Testis (tissue), 3 donors: ENCODE results near the gene CRIP1. TPM values are rescaled to one million over a fixed set of nuclear protein-coding genes. Genes with fewer than 3 reads are reported as not detected.

Experiments
- DNase-seq: peaks from one replicate; pipeline ENCODE4 v3.0.0-alpha.2; 2019
- H3K27ac ChIP-seq, 2 donors: fragments of 200-600 bp; sonication (generic); one replicate each; pipeline ENCODE4 v1.5.1; 2019
- H3K27me3 ChIP-seq: fragments of 200-600 bp; sonication (generic); one replicate; pipeline ENCODE4 v1.5.1; 2019
- H3K36me3 ChIP-seq: fragments of 200-600 bp; sonication (generic); one replicate; pipeline ENCODE4 v1.5.1; 2017; ENCODE audit warnings: low read depth; ENCODE audit errors: missing control alignments
- H3K4me1 ChIP-seq: fragments of 200-600 bp; sonication (generic); one replicate; pipeline ENCODE4 v1.5.1; 2019
- H3K4me3 ChIP-seq, 2 donors: fragments of 200-600 bp; sonication (generic); one replicate each; pipeline ENCODE4 v1.5.1; 2017 to 2019
- H3K9me3 ChIP-seq: fragments of 200-600 bp; sonication (generic); one replicate; pipeline ENCODE4 v1.5.1; 2017
- CTCF ChIP-seq, 3 experiments: fragments of 450-650 bp in 2 of 3; fragments of 200-600 bp in 1 of 3; sonication (generic) in 1 of 3; IDR thresholded peaks; one replicate each; pipeline ENCODE4 v1.5.1; 2016 to 2019; ENCODE audit warnings: antibody characterized with exemption in 3 of 3, mild to moderate bottlenecking in 2 of 3, moderate library complexity in 1 of 3
- POLR2A ChIP-seq: fragments of 450-650 bp; IDR thresholded peaks from one replicate; pipeline ENCODE4 v1.6.1; 2017; ENCODE audit warnings: antibody characterized with exemption, mild to moderate bottlenecking, moderate library complexity
- WGBS, 2 donors: methylation state at CpG; one replicate each; pipeline ENCODE4 v1.1.5; 2018; 5-methylcytosine and 5-hydroxymethylcytosine counted together
- intact Hi-C: fragments of 100-400 bp; cut with DNase I; formaldehyde crosslinking; loops from one replicate; pipeline ENCODE4 v1.15.1; 2023; ENCODE audit warnings: low total_unique reads
- polyA plus RNA-seq: library from polyadenylated mRNA; stranded (reverse); fragments of 350-450 nt; fragmentation: Illumina TruSeq; extraction: RNeasy Lipid Tissue Mini Kit (QIAGEN cat#74804); gene quantifications from one replicate; pipeline ENCODE4 v1.2.3, GENCODE V29; 2014; ENCODE audit warnings: low read depth, low replicate concordance; ENCODE audit not compliant: insufficient read depth
- total RNA-seq, 2 donors: library from RNA; depleted of rRNA; stranded (reverse); fragments of >200 nt; gene quantifications; one replicate each; pipeline ENCODE4 v1.2.3, GENCODE V29; 2016

The CRIP1 gene
- total and polyA plus RNA-seq, 3 donors from 2014 or later = 3.0 to 154 (median 4.4) TPM

GRCh38 chr14:105490572-105491365 is 4.1 kb downstream of the CRIP1 start, which contains the start of gene TEDC1:
Gene TEDC1 (plus strand): TSS chr14:105491246. CDS start chr14:105491376, 130 bp downstream.
- intact Hi-C loops = no loop called here
- DNase-seq = peak; percentile 100
- Histone ChIP-seq H3K27ac (peak within 1 kb of the TSS; percentile 82 to 90), H3K4me3 (peak within 1 kb of the TSS; percentile 68 to 76), H3K9me3 (no peaks in the 10 kb centered on the region), H3K36me3 (no peaks in the 10 kb centered on the region), H3K4me1 (peaks cover 25% of the 10 kb centered on the region), H3K27me3 (no peaks in the 10 kb centered on the region)
- peak; percentile 73 to 97 (median 96) for TF ChIP-seq CTCF (IDR thresholded peaks at IDR 0.05)
- no peak for TF ChIP-seq POLR2A
- 0% methylated on average over 3 to 44 of the region's 94 CpGs for WGBS, 2 donors

- Histone ChIP-seq H3K4me1 (peaks cover 19% of the 10 kb centered on the region), H3K27ac (peak overlapping the region; percentile 82 to 86), H3K27me3 (no peaks in the 10 kb centered on the region), H3K36me3 (no peaks in the 10 kb centered on the region), H3K9me3 (no peaks in the 10 kb centered on the region), H3K4me3 (peak overlapping the region; percentile 68 to 76)
- DNase-seq = peak; percentile 83
- WGBS, 2 donors = 2 to 3% methylated on average over 24 to 25 of the region's 53 CpGs
- no peak for TF ChIP-seq CTCF (IDR thresholded peaks at IDR 0.05)
- no peak for TF ChIP-seq POLR2A
- intact Hi-C loops = no loop called here
These were observed 4.8 kb downstream of the CRIP1 start for GRCh38 chr14:105491366-105491973.

GRCh38 chr14:105492031-105492970 is 5.6 kb downstream of the CRIP1 start:
- intact Hi-C loops = no loop called here
- H3K4me3 ChIP-seq = no peak overlapping the region
- no peak for DNase-seq

More at GRCh38 chr14:105492031-105492970, 5.6 kb downstream of the CRIP1 start:
- H3K27ac ChIP-seq = no peak overlapping the region
- H3K36me3 ChIP-seq = no peaks in the 10 kb centered on the region
- no peaks in the 10 kb centered on the region for H3K27me3 ChIP-seq
- WGBS, 2 donors = 79 to 80% methylated on average over 3 to 22 of the region's 24 CpGs
- TF ChIP-seq POLR2A (no peak), CTCF (IDR thresholded peaks at IDR 0.05) (no peak)
- no peaks in the 10 kb centered on the region for H3K9me3 ChIP-seq
- peaks cover 15% of the 10 kb centered on the region for H3K4me1 ChIP-seq
